Stimulated activated CD8-positive, alpha-beta memory T cell treated with anti-CD3 and anti-CD28 coated beads, Interleukin-15, amount 100 ng/mL, for 24 hours (primary cell): ENCODE results near the gene COL10A1.

Source experiments
- DNase-seq: peaks from one replicate; pipeline ENCODE4 v3.0.0-alpha.2; 2020; ENCODE audit warnings: low read depth

The COL10A1 gene

DNA sequence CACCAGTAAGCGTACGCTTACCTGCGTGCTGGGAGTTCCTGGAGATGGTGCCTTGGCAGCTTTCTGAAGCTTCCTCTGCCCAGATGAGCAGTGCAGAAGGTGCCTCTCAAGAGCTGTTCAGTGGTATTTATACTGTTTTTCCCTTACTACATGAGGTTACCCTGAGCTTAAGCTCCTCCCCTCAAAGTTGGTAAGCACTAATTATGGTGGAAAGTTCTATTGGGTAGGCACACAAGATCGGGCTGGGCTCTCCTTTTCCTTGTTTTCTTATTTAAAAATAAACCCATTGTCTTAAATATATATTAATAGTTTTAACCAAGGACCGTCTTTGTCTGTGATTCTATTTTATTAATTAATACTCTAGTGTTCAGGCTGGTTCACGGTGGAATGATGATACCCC lies at the start of gene COL10A1:
COL10A1 (minus strand) TSS at position 101 of the 400 bp plus-strand sequence. CDS start 640 bp downstream, outside the sequence.
- no peak for DNase-seq

DNA sequence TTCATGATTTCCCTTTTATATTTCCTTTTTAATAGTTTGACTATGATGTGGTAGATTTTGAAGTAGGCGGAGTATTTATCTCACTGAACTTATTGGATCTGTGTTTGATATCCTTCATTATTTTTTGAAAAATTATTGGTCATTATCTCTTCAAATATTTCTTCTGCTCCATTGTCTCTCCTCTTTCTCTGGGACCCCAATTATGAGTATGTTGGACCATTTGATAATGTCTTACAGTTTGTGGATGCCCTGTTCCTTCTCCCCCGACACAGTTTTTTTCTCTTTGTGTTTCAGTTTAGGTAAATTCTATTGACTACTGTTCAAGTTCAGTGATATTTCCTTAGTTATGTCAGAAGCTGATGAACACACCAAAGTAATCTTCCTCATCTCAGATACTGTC lies 49.4 kb upstream of the COL10A1 start:
- no peak for DNase-seq

GRCh38 chr6:116173928-116174327 lies 48.0 kb upstream of the COL10A1 start:
- no peak for DNase-seq

DNA sequence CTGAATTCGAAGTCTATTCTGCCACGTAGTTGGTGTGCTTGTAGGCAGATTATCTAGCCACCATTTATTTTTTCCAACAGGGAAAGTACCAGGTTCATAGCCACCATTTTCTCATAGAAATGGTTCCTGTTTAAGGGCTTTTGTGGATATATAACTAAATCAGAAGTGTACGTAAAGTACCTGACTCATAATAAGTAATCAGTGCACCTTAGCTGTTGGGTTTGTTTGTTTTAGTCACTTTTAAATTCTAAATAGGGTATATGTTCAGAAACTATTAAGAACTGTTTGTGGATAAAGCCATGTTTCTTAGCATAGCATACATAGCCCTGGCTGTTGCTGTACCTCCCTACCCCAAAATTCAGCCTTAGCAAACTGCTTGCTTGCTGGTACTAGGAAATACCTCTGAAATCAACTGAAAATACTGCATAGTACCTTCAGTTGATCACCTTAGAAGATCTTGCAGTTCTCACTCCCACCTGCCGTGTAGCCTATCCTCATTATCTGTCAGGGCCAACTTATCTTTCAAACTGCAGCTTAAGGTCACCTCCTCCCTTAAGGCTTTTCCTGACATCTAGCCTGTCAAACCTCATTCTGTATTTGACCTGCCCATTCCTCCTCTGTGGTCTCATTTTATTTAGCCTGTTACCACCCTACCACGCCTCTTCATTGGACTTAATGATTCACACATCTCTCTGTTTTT lies 44.6 kb upstream of the COL10A1 start:
- DNase-seq: no peak

DNA sequence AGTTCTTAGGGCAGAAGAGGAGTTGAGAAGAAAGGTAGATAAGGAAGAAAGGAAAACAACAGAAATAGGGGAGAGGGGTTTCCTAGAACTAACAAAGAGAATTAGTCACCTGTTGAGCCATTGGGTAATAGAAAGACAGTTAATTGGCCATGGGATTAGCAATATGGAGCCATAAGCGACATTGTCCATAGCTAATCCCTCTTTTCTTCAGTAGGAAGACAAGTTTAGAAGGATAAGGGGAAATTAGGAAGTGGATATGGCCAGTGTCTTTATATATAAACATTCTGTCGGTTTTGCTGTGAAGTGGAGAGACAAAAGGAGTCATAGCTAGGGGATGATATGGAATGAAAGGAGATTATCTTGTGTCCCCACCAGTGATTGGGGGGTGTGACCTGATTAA lies 43.9 kb upstream of the COL10A1 start:
- no peak for DNase-seq

DNA sequence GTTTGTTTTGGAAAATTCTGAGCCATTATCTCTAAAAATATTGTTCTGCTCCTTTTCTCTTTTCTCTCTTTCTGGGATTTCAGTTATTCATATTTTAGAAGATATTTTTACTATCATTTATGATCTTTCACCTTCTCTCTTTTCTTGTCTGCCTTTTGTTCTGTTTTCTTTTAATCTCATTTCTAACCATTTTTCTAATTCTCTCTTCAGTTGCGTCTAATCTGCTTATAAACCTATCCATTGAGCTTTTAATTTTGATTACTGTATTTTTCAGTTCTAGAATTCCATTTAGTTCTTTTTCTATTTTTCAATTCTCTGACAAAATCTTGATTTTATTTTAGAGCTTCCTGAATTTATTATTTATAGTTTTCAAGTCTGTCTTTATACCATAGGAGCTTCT lies 42.2 kb upstream of the COL10A1 start:
- DNase-seq: no peak

- DNase-seq: no peak
Observed at GRCh38 chr6:116166369-116166768, 40.4 kb upstream of the COL10A1 start.

- no peak for DNase-seq
Observed at GRCh38 chr6:116165596-116165995, 39.7 kb upstream of the COL10A1 start.

- DNase-seq: no peak
Observed at GRCh38 chr6:116159782-116160524, 34.0 kb upstream of the COL10A1 start.

DNA sequence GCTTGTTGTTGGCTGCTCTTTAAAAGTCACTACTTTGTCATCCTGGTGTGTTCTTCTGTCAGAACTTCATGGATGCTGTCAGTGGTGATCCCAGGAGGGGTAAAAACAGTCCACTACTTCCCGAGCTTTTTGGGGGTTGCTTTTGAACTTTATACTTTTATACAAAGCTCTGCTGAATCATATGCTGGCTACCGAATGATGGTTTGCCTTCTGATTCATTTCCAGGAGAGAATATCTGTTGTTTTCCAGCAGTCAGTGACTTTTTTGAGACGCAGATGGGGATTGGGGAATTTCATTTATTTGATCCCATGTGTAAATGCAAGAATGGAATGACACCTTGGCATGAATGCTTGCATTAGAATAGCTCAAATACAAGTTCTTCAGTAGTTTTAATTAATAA lies 32.7 kb upstream of the COL10A1 start:
- no peak for DNase-seq

- no peak for DNase-seq
Observed at GRCh38 chr6:116157391-116157790, 31.5 kb upstream of the COL10A1 start.

DNA sequence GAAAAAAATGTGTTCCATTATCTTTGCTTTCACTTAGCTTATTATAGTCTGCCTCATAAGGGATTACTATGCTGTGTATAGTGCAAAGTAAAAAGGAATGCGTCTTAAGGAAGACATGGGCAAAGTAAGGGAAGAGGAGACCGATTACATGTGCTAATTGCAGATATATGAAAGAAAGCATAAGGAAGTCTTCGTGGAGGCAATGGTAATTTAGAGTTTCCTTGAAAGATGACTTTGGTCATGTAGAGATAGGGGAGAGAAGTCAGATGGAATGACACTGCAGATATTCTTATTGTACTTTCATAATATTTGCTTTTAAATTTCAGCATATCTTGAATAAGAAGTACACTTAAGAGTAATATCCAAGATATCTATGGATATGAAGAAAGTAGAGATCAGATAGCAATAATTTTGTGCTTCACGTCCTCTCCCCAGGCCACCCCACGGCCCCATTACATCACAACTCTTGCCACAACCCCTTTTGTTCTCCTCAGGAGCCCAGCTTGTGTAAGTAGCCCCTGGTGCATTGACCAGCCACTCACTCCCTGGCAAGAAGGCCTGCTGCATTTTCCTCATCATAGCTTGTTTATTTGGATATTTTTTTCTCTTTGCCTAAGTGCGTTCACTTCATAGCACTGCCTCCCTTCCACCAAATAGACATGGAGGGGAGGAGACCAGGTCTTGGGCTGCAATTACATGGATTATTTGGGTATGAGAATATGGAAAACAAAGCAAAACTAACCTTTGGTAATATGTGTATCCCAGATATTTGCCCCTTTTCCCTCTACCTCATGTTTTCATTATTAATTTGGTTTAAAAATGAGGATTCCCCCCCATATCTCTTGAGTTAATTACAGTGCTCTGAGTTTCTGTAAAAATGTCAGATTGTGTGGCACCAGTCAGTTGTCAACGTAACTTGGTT lies 30.7 kb upstream of the COL10A1 start:
- no peak for DNase-seq

DNA sequence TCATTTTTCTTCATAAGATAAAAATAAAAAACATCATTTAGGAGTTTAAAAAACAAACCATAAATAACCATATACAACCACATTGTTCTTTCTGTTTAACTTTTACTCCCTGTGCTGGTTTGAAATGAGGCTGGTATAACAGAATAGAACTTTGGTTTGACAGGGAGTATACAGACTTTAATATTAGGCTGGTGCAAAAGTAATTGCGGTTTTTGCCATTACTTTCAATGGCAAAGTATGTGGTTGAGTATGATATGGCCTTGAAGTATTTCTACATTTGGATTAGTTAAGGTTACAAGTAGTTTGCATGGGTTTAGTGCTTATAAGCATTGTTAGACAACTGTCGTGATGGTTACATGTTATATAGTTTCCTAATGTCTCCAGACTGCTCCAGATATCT lies 29.0 kb upstream of the COL10A1 start:
- no peak for DNase-seq

GRCh38 chr6:116152620-116153019 lies 26.7 kb upstream of the COL10A1 start:
- DNase-seq: no peak

DNA sequence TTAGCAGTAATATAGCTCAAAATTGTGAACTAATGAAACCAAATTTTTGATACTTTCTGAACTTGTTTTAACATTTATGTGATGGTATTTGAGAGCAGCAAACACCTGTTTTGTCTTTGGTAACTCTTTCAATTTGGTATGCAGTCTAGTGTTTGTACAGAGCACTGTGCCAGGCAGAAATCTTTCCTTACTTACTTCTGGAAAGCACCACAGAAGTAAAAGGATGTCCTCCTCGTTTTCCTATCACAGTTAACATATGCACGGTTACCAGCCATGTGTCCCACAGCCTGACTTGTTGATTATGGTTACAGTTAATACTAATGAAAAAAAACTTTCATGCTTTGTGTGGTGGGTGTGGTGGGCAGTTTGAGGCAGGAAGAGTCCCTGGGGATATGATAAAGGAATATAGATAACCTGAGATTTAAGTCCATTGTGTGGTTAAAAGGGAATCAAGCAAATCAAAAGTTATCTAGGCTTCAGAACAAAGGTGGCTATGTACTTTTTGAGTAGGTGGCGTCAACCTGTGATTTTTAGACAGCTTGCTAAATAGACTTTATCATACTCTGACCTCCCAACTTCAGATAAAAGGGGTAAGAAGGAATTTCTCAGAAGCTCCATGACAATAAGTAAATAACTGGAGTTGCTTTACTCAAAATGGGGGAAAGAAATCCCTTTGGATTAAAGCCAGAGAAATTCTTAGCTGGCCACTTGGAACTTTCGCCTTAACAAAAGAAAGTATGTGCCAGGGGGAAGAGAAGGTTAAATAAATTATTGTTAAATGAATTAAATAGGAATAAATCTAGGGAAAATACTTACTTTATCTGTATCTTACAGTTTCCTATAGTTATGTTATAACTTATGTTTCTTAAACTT lies 20.1 kb upstream of the COL10A1 start:
- no peak for DNase-seq

GRCh38 chr6:116144605-116145004 lies 18.7 kb upstream of the COL10A1 start:
- no peak for DNase-seq

DNA sequence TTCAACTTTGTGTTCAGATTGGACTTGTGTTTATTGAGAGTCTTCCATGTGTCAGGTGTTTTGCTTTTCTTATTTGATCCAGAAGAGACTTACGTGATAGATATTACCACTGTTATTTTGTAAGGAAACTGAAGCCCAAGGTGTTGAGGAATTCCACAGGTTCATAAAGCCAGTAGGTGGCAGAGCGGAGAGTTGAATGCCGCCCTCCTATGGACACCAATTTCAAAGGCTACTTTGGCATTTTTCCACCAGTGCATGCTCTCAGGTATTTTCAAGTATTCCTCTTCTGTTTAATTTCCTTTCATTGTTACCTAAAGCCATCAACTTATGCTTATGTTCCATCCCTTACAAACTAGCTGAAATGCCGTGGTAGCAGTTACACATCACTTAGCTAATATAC lies 14.0 kb upstream of the COL10A1 start:
- no peak for DNase-seq

DNA sequence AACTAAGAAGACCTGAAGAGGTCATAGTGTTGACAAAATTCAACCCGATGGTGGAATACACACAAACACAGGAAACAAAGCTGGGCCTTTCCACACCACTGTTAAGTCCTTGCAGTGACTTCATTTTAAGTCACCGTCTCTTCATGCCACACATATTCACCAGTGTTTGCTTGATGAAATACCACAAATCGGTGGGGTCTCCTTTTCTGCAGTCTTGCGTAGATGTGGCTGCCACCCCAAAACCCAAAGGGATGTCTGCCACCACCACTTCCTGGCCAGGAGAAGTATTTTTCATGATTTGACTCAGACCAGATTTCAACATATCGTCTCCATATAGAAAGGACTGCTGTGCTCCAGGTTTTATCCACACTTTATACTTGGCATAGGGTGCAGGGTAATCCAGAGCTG lies 11.0 kb upstream of the COL10A1 start:
- peak; percentile 2 for DNase-seq

GRCh38 chr6:116136373-116136772 lies 10.4 kb upstream of the COL10A1 start:
- no peak for DNase-seq

GRCh38 chr6:116133453-116133852 lies 7.5 kb upstream of the COL10A1 start:
- no peak for DNase-seq

DNA sequence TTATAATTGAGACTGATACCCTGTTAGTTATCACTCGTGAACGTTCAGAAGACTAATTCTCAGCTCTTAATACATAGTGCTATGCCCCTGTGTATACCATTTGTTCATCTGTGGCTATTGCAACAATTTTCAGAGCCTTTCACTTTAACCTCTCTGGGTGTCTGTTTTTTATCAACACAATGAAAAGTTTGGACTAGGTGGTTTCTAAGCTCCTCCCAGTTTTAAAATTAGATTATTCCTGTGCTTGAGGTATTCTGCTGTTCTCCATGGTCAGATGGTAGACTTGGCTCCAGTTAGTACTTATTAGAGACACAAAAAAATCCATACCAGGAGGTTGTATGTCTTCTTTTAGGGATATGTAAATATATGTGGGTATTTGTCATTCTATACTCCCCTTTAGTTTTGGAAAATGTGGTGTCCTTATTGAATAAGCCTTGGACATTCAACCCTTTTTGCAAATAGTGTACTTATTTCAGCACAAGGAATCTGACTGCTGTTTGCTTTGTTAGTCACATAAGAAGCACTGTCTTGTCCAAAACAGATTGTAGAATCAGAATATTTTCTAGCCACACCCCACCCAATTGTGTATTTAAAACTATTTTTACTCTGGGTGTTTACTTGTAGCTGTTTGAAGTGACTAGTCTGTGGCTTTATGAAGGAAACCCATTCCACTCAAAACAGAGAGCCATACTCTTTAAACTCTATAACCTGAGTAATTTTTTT lies 2.0 kb upstream of the COL10A1 start:
- no peak for DNase-seq
